Measurements from ENCODE around the gene SNRPA1.

The SNRPA1 gene

DNA sequence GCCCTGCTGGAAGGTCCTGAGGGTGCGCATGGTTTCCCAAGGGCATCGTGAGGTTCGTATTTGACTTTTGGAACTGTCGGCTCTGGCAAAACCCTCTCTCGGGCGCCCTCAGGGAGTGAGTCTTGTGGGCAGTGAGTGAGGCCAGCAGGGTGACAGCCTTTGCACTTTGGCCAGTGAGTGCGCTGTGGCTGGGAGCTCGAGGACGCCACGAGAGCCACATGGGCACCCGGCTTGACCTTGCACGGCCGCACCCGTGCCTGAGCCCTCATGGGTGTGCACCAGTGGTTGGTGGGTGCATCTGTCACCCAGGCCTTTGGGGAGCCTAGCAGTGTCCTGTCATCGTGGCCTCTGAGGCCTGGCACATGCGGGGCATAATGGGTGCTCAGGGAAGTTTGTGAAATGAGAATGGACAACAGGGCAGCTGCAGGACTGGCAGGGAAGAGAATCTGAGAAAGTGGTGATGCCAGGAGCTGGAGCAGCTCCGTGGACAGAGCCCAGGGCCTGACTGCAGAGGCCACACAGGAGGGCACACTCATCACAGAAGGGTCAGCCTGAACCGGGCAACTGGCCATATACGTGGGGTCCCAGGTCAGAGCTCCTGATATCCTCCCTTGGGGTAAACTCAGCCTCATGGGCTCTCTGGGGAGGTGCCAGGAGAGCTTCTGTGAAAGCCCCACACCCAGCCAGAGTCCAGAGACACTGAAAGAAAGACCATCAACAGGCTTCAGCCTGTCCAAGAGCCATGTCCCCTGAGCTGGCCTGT, 30.4 kb upstream of the SNRPA1 start:
- H3K4me3 ChIP-seq (ENCODE audit: low read depth, low read length) = no peak overlapping the region
- no peak for DNase-seq
- H3K9me3 ChIP-seq = no peaks in the 10 kb centered on the region
- H3K4me1 ChIP-seq = no peaks in the 10 kb centered on the region
- H3K27me3 ChIP-seq = no peaks in the 10 kb centered on the region
- no peaks in the 10 kb centered on the region for H3K36me3 ChIP-seq
- TF ChIP-seq, protein P1, sequence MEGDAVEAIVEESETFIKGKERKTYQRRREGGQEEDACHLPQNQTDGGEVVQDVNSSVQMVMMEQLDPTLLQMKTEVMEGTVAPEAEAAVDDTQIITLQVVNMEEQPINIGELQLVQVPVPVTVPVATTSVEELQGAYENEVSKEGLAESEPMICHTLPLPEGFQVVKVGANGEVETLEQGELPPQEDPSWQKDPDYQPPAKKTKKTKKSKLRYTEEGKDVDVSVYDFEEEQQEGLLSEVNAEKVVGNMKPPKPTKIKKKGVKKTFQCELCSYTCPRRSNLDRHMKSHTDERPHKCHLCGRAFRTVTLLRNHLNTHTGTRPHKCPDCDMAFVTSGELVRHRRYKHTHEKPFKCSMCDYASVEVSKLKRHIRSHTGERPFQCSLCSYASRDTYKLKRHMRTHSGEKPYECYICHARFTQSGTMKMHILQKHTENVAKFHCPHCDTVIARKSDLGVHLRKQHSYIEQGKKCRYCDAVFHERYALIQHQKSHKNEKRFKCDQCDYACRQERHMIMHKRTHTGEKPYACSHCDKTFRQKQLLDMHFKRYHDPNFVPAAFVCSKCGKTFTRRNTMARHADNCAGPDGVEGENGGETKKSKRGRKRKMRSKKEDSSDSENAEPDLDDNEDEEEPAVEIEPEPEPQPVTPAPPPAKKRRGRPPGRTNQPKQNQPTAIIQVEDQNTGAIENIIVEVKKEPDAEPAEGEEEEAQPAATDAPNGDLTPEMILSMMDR (IDR thresholded peaks at IDR 0.05; ENCODE audit: low read depth, low read length) = no peak

DNA sequence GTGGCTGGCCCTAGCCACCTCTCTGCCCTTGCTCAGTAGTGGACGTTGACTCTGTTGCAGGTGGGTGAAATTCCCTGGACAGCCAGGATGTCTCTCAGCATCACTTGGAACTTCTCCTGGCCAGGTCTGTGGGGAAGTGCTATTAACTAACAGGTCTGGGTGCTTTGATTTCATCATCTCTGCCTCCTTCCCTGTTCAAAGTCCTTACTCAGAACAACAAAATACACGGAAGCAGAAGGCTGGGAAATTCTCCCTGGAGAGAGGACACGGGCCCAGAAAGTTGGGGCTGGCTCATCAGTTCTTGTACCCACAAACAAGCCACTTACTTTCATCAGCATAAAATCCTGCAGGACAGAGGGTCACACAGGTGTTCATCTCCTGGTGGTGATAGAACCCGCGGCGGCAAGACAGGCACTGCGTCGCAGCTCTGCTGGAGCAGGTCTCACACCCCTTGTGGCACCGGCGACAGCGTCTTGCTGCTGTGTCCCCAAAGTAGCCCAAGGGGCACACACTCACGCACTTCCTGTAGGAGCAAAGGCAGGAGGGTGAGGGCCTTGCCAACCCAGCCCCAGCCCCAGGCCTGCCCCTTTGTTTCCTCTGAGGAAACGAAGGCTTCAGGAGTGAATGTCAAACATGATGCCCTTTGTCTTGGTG, 29.6 kb upstream of the SNRPA1 start:
- Histone ChIP-seq H3K9me3 (no peaks in the 10 kb centered on the region), H3K27me3 (no peaks in the 10 kb centered on the region), H3K4me3 (ENCODE audit: low read depth, low read length) (no peak overlapping the region), H3K36me3 (no peaks in the 10 kb centered on the region), H3K4me1 (no peaks in the 10 kb centered on the region)
- TF ChIP-seq, protein P1 (IDR thresholded peaks at IDR 0.05; ENCODE audit: low read depth, low read length) = no peak
- no peak for DNase-seq

DNA sequence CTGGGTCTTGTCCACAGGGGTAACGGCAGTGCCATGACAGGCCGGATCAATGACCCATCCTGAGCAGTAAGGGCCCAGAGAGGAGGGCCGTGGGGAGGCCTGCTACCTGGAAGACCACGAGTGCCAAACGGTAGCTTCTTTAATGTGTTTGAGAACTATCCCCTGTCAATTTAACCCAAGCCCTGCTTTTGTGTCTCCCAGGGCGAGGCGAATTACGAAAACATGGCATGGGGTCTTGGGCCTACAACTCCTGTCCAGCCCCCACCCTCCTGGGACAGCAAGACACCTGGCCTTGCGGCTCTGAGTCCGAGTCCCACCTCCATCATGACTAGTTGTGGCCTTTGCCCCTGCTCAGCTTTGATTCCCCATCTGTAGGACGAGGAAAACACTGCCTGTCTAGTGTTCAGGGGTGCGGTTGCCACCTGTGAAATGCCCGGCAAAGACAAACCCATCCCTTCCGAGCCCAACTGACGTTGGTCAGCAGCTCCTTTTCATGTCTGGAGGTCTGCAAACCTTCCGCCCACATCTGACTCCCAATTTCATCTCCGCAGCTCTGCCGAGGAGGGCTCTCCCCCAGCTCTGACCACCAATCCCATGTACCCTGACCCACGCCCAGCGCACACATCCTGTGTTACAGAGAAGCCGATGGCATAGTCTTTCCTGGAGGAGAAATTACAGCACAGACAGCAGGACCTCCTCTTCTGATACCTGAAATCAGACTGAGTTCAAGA, 28.9 kb upstream of the SNRPA1 start:
- no peaks in the 10 kb centered on the region for H3K4me1 ChIP-seq
- H3K36me3 ChIP-seq = no peaks in the 10 kb centered on the region
- H3K9me3 ChIP-seq = no peaks in the 10 kb centered on the region
- H3K4me3 ChIP-seq (ENCODE audit: low read depth, low read length) = no peak overlapping the region
- TF ChIP-seq, protein P1 (IDR thresholded peaks at IDR 0.05; ENCODE audit: low read depth, low read length) = no peak
- no peak for DNase-seq
- no peaks in the 10 kb centered on the region for H3K27me3 ChIP-seq

DNA sequence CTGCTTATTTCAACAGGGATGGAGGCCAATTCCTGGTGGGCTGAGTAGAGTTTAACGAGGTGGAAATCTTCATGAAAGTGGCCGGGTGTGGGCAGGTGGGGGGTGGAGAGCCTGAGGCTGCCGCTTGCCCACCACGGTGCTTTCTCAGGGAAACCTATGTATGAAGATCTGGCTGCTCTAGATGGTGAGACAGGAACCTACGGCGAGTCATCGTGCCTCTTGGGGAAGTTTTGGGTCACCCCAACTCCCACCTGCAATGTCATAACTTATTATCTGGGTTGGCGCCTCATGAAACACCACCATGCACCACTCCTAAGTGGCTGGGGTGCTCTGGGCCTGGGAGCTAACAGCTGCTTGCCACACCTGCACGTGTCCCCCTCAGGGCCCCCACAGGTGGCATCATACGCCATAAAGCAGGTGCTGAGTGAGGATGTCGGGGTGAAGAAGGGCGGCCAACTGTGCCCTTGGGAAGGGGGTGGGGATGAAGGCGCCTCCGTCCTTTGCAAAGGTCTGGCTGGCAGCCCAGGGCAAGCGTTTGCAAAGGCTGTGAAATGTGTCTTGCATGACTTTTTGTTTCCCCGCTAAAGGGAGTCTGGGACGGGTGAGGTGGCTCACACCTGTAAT, 27.9 kb upstream of the SNRPA1 start:
- Histone ChIP-seq H3K27me3 (no peaks in the 10 kb centered on the region), H3K4me1 (no peaks in the 10 kb centered on the region), H3K9me3 (no peaks in the 10 kb centered on the region), H3K4me3 (ENCODE audit: low read depth, low read length) (no peak overlapping the region), H3K36me3 (no peaks in the 10 kb centered on the region)
- no peak for DNase-seq
- TF ChIP-seq, protein P1 (IDR thresholded peaks at IDR 0.05; ENCODE audit: low read depth, low read length) = no peak

DNA sequence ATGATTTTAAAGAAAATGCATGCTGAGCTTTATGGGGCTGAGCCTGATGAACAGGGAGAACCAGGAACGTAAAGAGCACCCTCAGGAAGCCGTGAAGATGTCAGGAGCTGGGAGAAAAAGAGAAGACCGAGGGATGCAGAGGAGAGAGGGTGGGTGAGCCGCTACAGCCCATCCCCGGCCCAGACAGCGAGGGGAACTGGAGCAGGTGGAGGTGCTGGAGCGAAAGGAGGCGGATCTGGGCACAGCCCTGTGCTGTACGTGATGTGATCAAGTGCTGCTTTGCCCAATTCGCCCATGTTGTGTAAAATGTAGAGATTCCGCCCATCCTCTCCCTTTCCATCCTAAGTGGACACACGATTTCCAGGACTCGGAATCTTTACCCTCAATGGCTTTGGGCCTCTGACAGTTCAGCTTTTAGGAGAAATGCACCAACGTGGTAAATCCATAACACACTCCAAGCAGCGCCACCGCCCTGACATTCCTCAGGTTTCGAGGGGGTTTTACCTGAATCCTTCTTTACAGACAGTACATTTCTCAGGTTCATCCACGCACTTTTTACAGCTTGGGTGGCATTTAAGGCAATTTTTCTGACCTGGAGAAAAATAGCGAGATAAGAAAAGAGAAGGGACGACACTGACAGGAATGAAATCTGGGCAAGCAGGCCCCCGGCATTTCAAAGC, 27.1 kb upstream of the SNRPA1 start:
- no peaks in the 10 kb centered on the region for H3K27me3 ChIP-seq
- H3K4me3 ChIP-seq (ENCODE audit: low read depth, low read length) = no peak overlapping the region
- H3K4me1 ChIP-seq = no peaks in the 10 kb centered on the region
- H3K9me3 ChIP-seq = no peaks in the 10 kb centered on the region
- DNase-seq = no peak
- no peaks in the 10 kb centered on the region for H3K36me3 ChIP-seq
- TF ChIP-seq, protein P1 (IDR thresholded peaks at IDR 0.05; ENCODE audit: low read depth, low read length) = no peak

Measured in BE2C (cell line).